ENCODE measurements around the gene CDH13. TPM values are rescaled to one million over a fixed set of nuclear protein-coding genes. Genes with fewer than 3 reads are reported as not detected.

CDH13 gene
- total and polyA plus RNA-seq, 2 experiments from 2014 or later, result 1.6 to 4.4 TPM

DNA sequence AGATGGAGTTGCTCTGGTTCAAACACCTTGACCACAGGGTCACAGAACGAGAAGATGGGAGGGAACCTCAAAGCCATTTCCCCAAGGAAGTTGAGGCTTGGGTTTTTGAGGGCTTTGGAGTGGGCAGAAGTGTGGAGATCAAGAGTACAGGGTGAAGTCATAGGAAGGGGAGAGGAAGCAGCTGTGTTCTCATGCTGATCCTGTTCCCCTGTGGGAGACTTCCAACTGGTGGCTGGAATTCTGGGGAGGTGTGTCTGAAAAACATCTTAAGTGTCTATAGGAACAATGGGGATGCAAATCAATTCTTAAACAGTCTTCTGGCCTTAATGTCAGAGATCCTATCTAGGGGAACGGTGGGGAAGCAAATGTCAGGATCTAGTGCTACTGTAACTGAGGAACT, 1142.2 kb downstream of the CDH13 start:
- Mint-ChIP-seq H3K36me3 (ENCODE audit: low read depth) (0 out of 3 replicates have a peak, but pooled peaks cover 3% of the 10 kb centered on the region), H3K27me3 (ENCODE audit: insufficient read depth, low read depth, poor library complexity) (peaks cover 8% of the 10 kb centered on the region), H3K9me3 (peaks cover 3% of the 10 kb centered on the region; the same call in 2 of the 3 replicates), H3K4me1 (peaks cover 35% of the 10 kb centered on the region), H3K27ac (peak overlapping the region; percentile 7; the same call in 1 of the 2 replicates), H3K4me3 (no peak overlapping the region)
- Histone ChIP-seq H3K36me3 (ENCODE audit: insufficient read depth) (no peaks in the 10 kb centered on the region), H2AFZ (peak overlapping the region; percentile 15; the same call in 1 of the 2 replicates), H3K4me2 (peak overlapping the region; percentile 47; the same call in 1 of the 2 replicates), H4K20me1 (replicated peaks; ENCODE audit: insufficient read depth) (no peaks in the 10 kb centered on the region), H3K27ac (ENCODE audit: low read depth) (peak overlapping the region; percentile 51; the same call in 1 of the 2 replicates), H3K79me2 (replicated peaks; ENCODE audit: insufficient read depth) (no peaks in the 10 kb centered on the region), H3K4me3 (no peak overlapping the region), H3K27me3 (ENCODE audit: insufficient read depth) (no peaks in the 10 kb centered on the region), H3K4me1 (ENCODE audit: insufficient read depth) (peaks cover 18% of the 10 kb centered on the region), H3F3A (replicated peaks; ENCODE audit: low read depth) (no peaks in the 10 kb centered on the region), H3K9me2 (ENCODE audit: insufficient read depth) (peaks cover 25% of the 10 kb centered on the region)
- ATAC-seq (no peak), DNase-seq (ENCODE audit: low spot score) (no peak)
- TF ChIP-seq ZNF114 (CRISPR knock-in tag; IDR thresholded peaks at IDR 0.05) (0 out of 2 replicates have a peak, but pooled peaks have one; percentile 41), NANOG (IDR thresholded peaks at IDR 0.05; ENCODE audit: borderline replicate concordance) (no peak)
- TF ChIP-seq, protein P1, sequence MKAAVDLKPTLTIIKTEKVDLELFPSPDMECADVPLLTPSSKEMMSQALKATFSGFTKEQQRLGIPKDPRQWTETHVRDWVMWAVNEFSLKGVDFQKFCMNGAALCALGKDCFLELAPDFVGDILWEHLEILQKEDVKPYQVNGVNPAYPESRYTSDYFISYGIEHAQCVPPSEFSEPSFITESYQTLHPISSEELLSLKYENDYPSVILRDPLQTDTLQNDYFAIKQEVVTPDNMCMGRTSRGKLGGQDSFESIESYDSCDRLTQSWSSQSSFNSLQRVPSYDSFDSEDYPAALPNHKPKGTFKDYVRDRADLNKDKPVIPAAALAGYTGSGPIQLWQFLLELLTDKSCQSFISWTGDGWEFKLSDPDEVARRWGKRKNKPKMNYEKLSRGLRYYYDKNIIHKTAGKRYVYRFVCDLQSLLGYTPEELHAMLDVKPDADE (IDR thresholded peaks at IDR 0.05), result no peak

DNA sequence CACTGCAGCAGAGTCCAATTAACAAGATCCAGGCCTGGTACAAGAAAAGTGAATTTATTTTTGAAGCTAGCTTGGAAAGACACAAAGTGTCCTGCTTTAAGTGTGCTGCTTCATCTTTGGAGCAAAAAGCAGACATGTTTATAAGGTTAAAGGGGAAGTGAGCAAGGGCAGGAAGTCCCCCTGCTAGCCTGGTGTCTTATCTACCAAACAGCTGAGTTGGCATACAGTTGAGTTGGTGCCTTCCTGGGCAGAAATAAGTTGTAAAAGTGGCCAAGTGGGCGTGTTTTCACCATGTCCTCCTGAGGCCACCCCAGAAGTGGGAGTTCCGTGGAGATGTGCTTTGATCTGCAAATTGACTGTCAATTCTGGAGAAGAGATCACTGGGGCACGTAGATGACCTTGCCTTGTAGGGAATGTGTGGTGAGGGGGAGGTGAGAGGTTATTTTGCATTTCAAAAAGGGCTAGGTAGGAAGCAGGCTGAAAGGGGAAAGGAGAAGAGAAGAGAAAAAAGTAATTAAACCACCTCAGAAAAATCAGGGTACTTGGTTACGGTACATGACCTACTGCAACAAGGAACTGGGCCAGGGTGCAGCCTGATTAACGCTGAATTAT, 1142.7 kb downstream of the CDH13 start:
- H4K20me1 ChIP-seq (replicated peaks; ENCODE audit: insufficient read depth), result no peaks in the 10 kb centered on the region
- H3K9me2 ChIP-seq (ENCODE audit: insufficient read depth), result peaks cover 27% of the 10 kb centered on the region
- H3F3A ChIP-seq (replicated peaks; ENCODE audit: low read depth), result no peaks in the 10 kb centered on the region
- DNase-seq (ENCODE audit: low spot score) (peak; percentile 30), ATAC-seq (peak; percentile 86)
- H3K4me3 Mint-ChIP-seq, result peak overlapping the region; percentile 0; the same call in 1 of the 3 replicates
- peak overlapping the region; percentile 15; the same call in 1 of the 2 replicates for H2AFZ ChIP-seq
- H3K4me2 ChIP-seq, result peak overlapping the region; percentile 47; the same call in 1 of the 2 replicates
- no peaks in the 10 kb centered on the region for H3K36me3 ChIP-seq (ENCODE audit: insufficient read depth)
- 0 out of 3 replicates have a peak, but pooled peaks cover 3% of the 10 kb centered on the region for H3K36me3 Mint-ChIP-seq (ENCODE audit: low read depth)
- H3K4me1 ChIP-seq (ENCODE audit: insufficient read depth), result peaks cover 18% of the 10 kb centered on the region
- H3K27ac ChIP-seq (ENCODE audit: low read depth), result peak overlapping the region; percentile 51; the same call in 1 of the 2 replicates
- H3K27me3 Mint-ChIP-seq (ENCODE audit: insufficient read depth, low read depth, poor library complexity), result peaks cover 8% of the 10 kb centered on the region
- peaks cover 3% of the 10 kb centered on the region; the same call in 2 of the 3 replicates for H3K9me3 Mint-ChIP-seq
- H3K27me3 ChIP-seq (ENCODE audit: insufficient read depth), result no peaks in the 10 kb centered on the region
- no peaks in the 10 kb centered on the region for H3K79me2 ChIP-seq (replicated peaks; ENCODE audit: insufficient read depth)
- H3K4me3 ChIP-seq, result 0 out of 2 replicates have a peak overlapping the region, but pooled peaks have one; percentile 11
- H3K27ac Mint-ChIP-seq, result peak overlapping the region; percentile 7
- no peak for TF ChIP-seq POLR2AphosphoS5 (IDR thresholded peaks at IDR 0.05; ENCODE audit: low read depth)
- TF ChIP-seq, protein P2, sequence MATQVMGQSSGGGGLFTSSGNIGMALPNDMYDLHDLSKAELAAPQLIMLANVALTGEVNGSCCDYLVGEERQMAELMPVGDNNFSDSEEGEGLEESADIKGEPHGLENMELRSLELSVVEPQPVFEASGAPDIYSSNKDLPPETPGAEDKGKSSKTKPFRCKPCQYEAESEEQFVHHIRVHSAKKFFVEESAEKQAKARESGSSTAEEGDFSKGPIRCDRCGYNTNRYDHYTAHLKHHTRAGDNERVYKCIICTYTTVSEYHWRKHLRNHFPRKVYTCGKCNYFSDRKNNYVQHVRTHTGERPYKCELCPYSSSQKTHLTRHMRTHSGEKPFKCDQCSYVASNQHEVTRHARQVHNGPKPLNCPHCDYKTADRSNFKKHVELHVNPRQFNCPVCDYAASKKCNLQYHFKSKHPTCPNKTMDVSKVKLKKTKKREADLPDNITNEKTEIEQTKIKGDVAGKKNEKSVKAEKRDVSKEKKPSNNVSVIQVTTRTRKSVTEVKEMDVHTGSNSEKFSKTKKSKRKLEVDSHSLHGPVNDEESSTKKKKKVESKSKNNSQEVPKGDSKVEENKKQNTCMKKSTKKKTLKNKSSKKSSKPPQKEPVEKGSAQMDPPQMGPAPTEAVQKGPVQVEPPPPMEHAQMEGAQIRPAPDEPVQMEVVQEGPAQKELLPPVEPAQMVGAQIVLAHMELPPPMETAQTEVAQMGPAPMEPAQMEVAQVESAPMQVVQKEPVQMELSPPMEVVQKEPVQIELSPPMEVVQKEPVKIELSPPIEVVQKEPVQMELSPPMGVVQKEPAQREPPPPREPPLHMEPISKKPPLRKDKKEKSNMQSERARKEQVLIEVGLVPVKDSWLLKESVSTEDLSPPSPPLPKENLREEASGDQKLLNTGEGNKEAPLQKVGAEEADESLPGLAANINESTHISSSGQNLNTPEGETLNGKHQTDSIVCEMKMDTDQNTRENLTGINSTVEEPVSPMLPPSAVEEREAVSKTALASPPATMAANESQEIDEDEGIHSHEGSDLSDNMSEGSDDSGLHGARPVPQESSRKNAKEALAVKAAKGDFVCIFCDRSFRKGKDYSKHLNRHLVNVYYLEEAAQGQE (IDR thresholded peaks at IDR 0.05; ENCODE audit: unreplicated experiment), result no peak
- TF ChIP-seq, protein P3, sequence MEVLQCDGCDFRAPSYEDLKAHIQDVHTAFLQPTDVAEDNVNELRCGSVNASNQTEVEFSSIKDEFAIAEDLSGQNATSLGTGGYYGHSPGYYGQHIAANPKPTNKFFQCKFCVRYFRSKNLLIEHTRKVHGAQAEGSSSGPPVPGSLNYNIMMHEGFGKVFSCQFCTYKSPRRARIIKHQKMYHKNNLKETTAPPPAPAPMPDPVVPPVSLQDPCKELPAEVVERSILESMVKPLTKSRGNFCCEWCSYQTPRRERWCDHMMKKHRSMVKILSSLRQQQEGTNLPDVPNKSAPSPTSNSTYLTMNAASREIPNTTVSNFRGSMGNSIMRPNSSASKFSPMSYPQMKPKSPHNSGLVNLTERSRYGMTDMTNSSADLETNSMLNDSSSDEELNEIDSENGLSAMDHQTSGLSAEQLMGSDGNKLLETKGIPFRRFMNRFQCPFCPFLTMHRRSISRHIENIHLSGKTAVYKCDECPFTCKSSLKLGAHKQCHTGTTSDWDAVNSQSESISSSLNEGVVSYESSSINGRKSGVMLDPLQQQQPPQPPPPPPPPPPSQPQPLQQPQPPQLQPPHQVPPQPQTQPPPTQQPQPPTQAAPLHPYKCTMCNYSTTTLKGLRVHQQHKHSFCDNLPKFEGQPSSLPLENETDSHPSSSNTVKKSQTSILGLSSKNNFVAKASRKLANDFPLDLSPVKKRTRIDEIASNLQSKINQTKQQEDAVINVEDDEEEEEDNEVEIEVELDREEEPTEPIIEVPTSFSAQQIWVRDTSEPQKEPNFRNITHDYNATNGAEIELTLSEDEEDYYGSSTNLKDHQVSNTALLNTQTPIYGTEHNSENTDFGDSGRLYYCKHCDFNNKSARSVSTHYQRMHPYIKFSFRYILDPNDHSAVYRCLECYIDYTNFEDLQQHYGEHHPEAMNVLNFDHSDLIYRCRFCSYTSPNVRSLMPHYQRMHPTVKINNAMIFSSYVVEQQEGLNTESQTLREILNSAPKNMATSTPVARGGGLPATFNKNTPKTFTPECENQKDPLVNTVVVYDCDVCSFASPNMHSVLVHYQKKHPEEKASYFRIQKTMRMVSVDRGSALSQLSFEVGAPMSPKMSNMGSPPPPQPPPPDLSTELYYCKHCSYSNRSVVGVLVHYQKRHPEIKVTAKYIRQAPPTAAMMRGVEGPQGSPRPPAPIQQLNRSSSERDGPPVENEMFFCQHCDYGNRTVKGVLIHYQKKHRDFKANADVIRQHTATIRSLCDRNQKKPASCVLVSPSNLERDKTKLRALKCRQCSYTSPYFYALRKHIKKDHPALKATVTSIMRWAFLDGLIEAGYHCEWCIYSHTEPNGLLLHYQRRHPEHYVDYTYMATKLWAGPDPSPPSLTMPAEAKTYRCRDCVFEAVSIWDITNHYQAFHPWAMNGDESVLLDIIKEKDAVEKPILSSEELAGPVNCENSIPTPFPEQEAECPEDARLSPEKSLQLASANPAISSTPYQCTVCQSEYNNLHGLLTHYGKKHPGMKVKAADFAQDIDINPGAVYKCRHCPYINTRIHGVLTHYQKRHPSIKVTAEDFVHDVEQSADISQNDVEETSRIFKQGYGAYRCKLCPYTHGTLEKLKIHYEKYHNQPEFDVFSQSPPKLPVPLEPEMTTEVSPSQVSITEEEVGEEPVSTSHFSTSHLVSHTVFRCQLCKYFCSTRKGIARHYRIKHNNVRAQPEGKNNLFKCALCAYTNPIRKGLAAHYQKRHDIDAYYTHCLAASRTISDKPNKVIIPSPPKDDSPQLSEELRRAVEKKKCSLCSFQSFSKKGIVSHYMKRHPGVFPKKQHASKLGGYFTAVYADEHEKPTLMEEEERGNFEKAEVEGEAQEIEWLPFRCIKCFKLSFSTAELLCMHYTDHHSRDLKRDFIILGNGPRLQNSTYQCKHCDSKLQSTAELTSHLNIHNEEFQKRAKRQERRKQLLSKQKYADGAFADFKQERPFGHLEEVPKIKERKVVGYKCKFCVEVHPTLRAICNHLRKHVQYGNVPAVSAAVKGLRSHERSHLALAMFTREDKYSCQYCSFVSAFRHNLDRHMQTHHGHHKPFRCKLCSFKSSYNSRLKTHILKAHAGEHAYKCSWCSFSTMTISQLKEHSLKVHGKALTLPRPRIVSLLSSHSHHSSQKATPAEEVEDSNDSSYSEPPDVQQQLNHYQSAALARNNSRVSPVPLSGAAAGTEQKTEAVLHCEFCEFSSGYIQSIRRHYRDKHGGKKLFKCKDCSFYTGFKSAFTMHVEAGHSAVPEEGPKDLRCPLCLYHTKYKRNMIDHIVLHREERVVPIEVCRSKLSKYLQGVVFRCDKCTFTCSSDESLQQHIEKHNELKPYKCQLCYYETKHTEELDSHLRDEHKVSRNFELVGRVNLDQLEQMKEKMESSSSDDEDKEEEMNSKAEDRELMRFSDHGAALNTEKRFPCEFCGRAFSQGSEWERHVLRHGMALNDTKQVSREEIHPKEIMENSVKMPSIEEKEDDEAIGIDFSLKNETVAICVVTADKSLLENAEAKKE (CRISPR knock-in tag; IDR thresholded peaks at IDR 0.05), result peak; percentile 72
- 0 out of 2 replicates have a peak, but pooled peaks have one; percentile 35 for TF ChIP-seq NANOG (IDR thresholded peaks at IDR 0.05; ENCODE audit: borderline replicate concordance)
- H3K4me1 Mint-ChIP-seq, result peaks cover 35% of the 10 kb centered on the region

Data from GM23338 (cell line).